WTC11 (cell line): ENCODE data around the gene FUNDC2. TPM values are rescaled to one million over a fixed set of nuclear protein-coding genes. Genes with fewer than 3 reads are reported as not detected.

ENCODE experiments used
- ATAC-seq: fragments of 200-7000 bp; cut with Tn5 transposase; 2 replicates; pipeline ENCODE4 v1.10.0; 2021; ENCODE audit warnings: mild to moderate bottlenecking, moderate library complexity
- CTCF ChIA-PET: fragments of 300-600 bp; sonication (Branson Sonifier 250); formaldehyde crosslinking; loops from one replicate; lab custom pipeline; 2021; ENCODE audit warnings: antibody characterized with exemption; lab: Charles Lee
- POLR2A ChIA-PET: fragments of 350-600 bp; sonication (Branson Sonifier 250); formaldehyde crosslinking; loops from one replicate; lab custom pipeline; 2021; ENCODE audit warnings: antibody characterized with exemption; lab: Charles Lee
- DNase-seq: peaks from one replicate; pipeline ENCODE4 v3.0.0; 2021; ENCODE audit warnings: low spot score
- H3K27ac Mint-ChIP-seq: 2 replicates; pipeline ENCODE4 v1.8.0; 2021; ENCODE audit warnings: mixed read lengths
- H3K27me3 Mint-ChIP-seq: 2 replicates; pipeline ENCODE4 v1.8.0; 2021; ENCODE audit warnings: low read depth, mild to moderate bottlenecking, moderate library complexity, mixed read lengths
- H3K36me3 Mint-ChIP-seq: 2 replicates; pipeline ENCODE4 v1.8.0; 2021; ENCODE audit warnings: mixed read lengths
- H3K4me1 Mint-ChIP-seq: 2 replicates; pipeline ENCODE4 v1.8.0; 2022; ENCODE audit warnings: mixed read lengths
- H3K4me3 Mint-ChIP-seq: 2 replicates; pipeline ENCODE4 v1.8.0; 2021; ENCODE audit warnings: mild to moderate bottlenecking, moderate library complexity, mixed read lengths
- H3K9me3 Mint-ChIP-seq: 2 replicates; pipeline ENCODE4 v1.8.0; 2021; ENCODE audit warnings: mixed read lengths
- ARID4B ChIP-seq: sonication (generic); formaldehyde crosslinking; IDR thresholded peaks from 2 replicates; pipeline ENCODE4 v1.8.0; 2023; ENCODE audit warnings: missing genetic modification reagents, mild to moderate bottlenecking, borderline replicate concordance
- ATF6 ChIP-seq: sonication (generic); formaldehyde crosslinking; IDR thresholded peaks from 2 replicates; pipeline ENCODE4 v1.8.1; 2023; ENCODE audit warnings: mild to moderate bottlenecking, missing genetic modification reagents
- CDX4 ChIP-seq: fragments of 250-450 bp; sonication (Bioruptor Pico); IDR thresholded peaks from 2 replicates; pipeline ENCODE4 v1.9.0; 2021; ENCODE audit warnings: moderate library complexity, mild to moderate bottlenecking, inconsistent platforms, borderline replicate concordance
- CTCF ChIP-seq: fragments of 200-600 bp; IDR thresholded peaks from 2 replicates; pipeline ENCODE4 v1.8.0; 2022; ENCODE audit warnings: antibody characterized with exemption
- E2F4 ChIP-seq: sonication (generic); formaldehyde crosslinking; IDR thresholded peaks from 2 replicates; pipeline ENCODE4 v1.8.1; 2022; ENCODE audit warnings: low read depth, mild to moderate bottlenecking, moderate library complexity, missing genetic modification reagents, borderline replicate concordance
- FOXJ3 ChIP-seq: sonication (generic); formaldehyde crosslinking; IDR thresholded peaks from 2 replicates; pipeline ENCODE4 v1.9.0; 2021; ENCODE audit warnings: missing genetic modification reagents, mild to moderate bottlenecking, borderline replicate concordance
- FOXK1 ChIP-seq: sonication (generic); formaldehyde crosslinking; IDR thresholded peaks from 2 replicates; pipeline ENCODE4 v1.8.0; 2022; ENCODE audit warnings: mild to moderate bottlenecking, moderate library complexity, missing genetic modification reagents
- HMGA2 ChIP-seq: fragments of 250-450 bp; sonication (Bioruptor Pico); IDR thresholded peaks from 2 replicates; pipeline ENCODE4 v1.4.0; 2021; ENCODE audit warnings: mild to moderate bottlenecking, moderate library complexity
- JUN ChIP-seq: sonication (generic); formaldehyde crosslinking; IDR thresholded peaks from 2 replicates; pipeline ENCODE4 v1.8.0; 2023; ENCODE audit warnings: mild to moderate bottlenecking, missing genetic modification reagents
- MAX ChIP-seq: sonication (generic); formaldehyde crosslinking; IDR thresholded peaks from 2 replicates; pipeline ENCODE4 v1.8.0; 2022; ENCODE audit warnings: mild to moderate bottlenecking, missing genetic modification reagents
- MYBL2 ChIP-seq: sonication (generic); formaldehyde crosslinking; IDR thresholded peaks from 2 replicates; pipeline ENCODE4 v1.8.1; 2023; ENCODE audit warnings: mild to moderate bottlenecking, moderate library complexity, missing genetic modification reagents
- NR2C2 ChIP-seq: sonication (generic); formaldehyde crosslinking; IDR thresholded peaks from 2 replicates; pipeline ENCODE4 v1.8.0; 2022; ENCODE audit warnings: mild to moderate bottlenecking, missing genetic modification reagents
- STAT6 ChIP-seq: sonication (generic); formaldehyde crosslinking; conservative IDR thresholded peaks from 2 replicates; pipeline ENCODE4 v1.8.1; 2023; ENCODE audit warnings: mild to moderate bottlenecking, low read depth, missing genetic modification reagents, moderate library complexity
- ZBTB21 ChIP-seq: sonication (generic); formaldehyde crosslinking; IDR thresholded peaks from 2 replicates; pipeline ENCODE4 v1.8.1; 2023; ENCODE audit warnings: mild to moderate bottlenecking, missing genetic modification reagents, borderline replicate concordance
- ZNF281 ChIP-seq: sonication (generic); formaldehyde crosslinking; IDR thresholded peaks from 2 replicates; pipeline ENCODE4 v1.8.0; 2023; ENCODE audit warnings: mild to moderate bottlenecking, missing genetic modification reagents
- ZNF671 ChIP-seq: fragments of 250-450 bp; sonication (Bioruptor Pico); IDR thresholded peaks from 2 replicates; pipeline ENCODE4 v1.8.0; 2021; ENCODE audit warnings: mild to moderate bottlenecking
- total RNA-seq: library from RNA; stranded (reverse); gene quantifications from 3 replicates; pipeline ENCODE4 v1.2.3, GENCODE V29; 2021

Gene FUNDC2
- total RNA-seq, 1 experiment from 2014 or later, result 60.7 TPM

GRCh38 chrX:155086961-155087735 is 60.5 kb downstream of the FUNDC2 start:
- Mint-ChIP-seq H3K4me1 (0 out of 2 replicates have a peak, but pooled peaks cover 3% of the 10 kb centered on the region), H3K36me3 (peaks cover 12% of the 10 kb centered on the region)
- CTCF ChIA-PET, result interaction anchor here (0.6 to 2.0 kb wide), 8 partner anchors 9 to 169 kb away, joined by 3 to 25 read pairs (median 4); partner anchors contain the start of genes BRCC3, CMC4, MTCP1 and VBP1
- no peak for TF ChIP-seq CTCF
- no peak for TF ChIP-seq FOXK1
- no peak for TF ChIP-seq MYBL2 (CRISPR knock-in tag)
- no peak for TF ChIP-seq NR2C2 (CRISPR knock-in tag)
- TF ChIP-seq ZBTB21 (CRISPR knock-in tag), result no peak
- no peak for TF ChIP-seq STAT6 (CRISPR knock-in tag)
- TF ChIP-seq FOXJ3 (CRISPR knock-in tag), result no peak
- TF ChIP-seq ZNF671 (CRISPR knock-in tag), result no peak
- TF ChIP-seq E2F4 (CRISPR knock-in tag), result no peak
- no peak for TF ChIP-seq MAX (CRISPR knock-in tag)
- no peak for TF ChIP-seq HMGA2 (CRISPR knock-in tag)
- no peak for TF ChIP-seq ZNF281 (CRISPR knock-in tag)
- TF ChIP-seq ARID4B (CRISPR knock-in tag), result no peak
- no peak for TF ChIP-seq CDX4 (CRISPR knock-in tag)
- no peak for TF ChIP-seq ATF6 (CRISPR knock-in tag)
- TF ChIP-seq JUN (CRISPR knock-in tag), result no peak
- TF ChIP-seq, all 79 proteins: peak for 0
- no peaks in the 10 kb centered on the region for H3K27me3 Mint-ChIP-seq
- POLR2A ChIA-PET, result no interaction called here
- ATAC-seq (no peak), DNase-seq (no peak)
- H3K4me3 Mint-ChIP-seq, result no peak overlapping the region
- H3K27ac Mint-ChIP-seq, result no peak overlapping the region
- no peaks in the 10 kb centered on the region for H3K9me3 Mint-ChIP-seq
